CD14-positive monocyte (primary cell): ENCODE results near the gene CAMK1G. TPM values are rescaled to one million over a fixed set of nuclear protein-coding genes. Genes with fewer than 3 reads are reported as not detected.

ENCODE experiments used
- DNase-seq, 3 donors: peaks; one replicate each; pipeline ENCODE4 v3.0.0-alpha.2; 2011 to 2022
- H2AFZ ChIP-seq: 2 replicates; pipeline ENCODE4 v1.6.0; 2012; ENCODE audit warnings: mild to moderate bottlenecking, low read depth, low read length, inconsistent platforms; ENCODE audit not compliant: insufficient read depth, poor library complexity, severe bottlenecking
- H3K27ac ChIP-seq, 2 donors: 1 replicate in 1 of 2; 2 replicates in 1 of 2; pipeline ENCODE4 v1.5.1; 2012 to 2013; ENCODE audit warnings: low read length in 2 of 2, control low read depth in 1 of 2, inconsistent platforms in 1 of 2, low read depth in 1 of 2, mild to moderate bottlenecking in 1 of 2
- H3K27me3 ChIP-seq, 2 donors: one replicate each; pipeline versions ENCODE4 v1.6.0 to v1.6.1; 2011 to 2013; ENCODE audit warnings: low read length in 2 of 2; ENCODE audit not compliant: control insufficient read depth in 2 of 2, insufficient read depth in 2 of 2
- H3K36me3 ChIP-seq, 2 donors: replicated peaks in 1 of 2; 1 replicate in 1 of 2; 2 replicates in 1 of 2; pipeline versions ENCODE4 v1.5.1 to v1.6.1; 2012 to 2013; ENCODE audit warnings: low read length in 2 of 2, control low read depth in 1 of 2, inconsistent platforms in 1 of 2, mild to moderate bottlenecking in 1 of 2; ENCODE audit not compliant: insufficient read depth in 2 of 2, control insufficient read depth in 1 of 2
- H3K4me1 ChIP-seq, 2 donors: 1 replicate in 1 of 2; 2 replicates in 1 of 2; pipeline versions ENCODE4 v1.5.1 to v1.6.1; 2012 to 2013; ENCODE audit warnings: low read length in 2 of 2, control low read depth in 1 of 2, inconsistent platforms in 1 of 2, mild to moderate bottlenecking in 1 of 2, moderate library complexity in 1 of 2; ENCODE audit not compliant: insufficient read depth in 2 of 2, control insufficient read depth in 1 of 2
- H3K4me2 ChIP-seq: replicated peaks from 2 replicates; pipeline ENCODE3; 2012; ENCODE audit warnings: low read length, moderate library complexity, mild to moderate bottlenecking; ENCODE audit not compliant: poor library complexity, severe bottlenecking; ENCODE audit errors: extremely low read depth
- H3K4me3 ChIP-seq, 3 experiments: fragments of 200-600 bp in 1 of 3; sonication (generic) in 1 of 3; replicated peaks in 1 of 3; 1 replicate in 2 of 3; 2 replicates in 1 of 3; pipeline ENCODE4 v1.5.1; 2011 to 2013; ENCODE audit warnings: low read length in 3 of 3, mild to moderate bottlenecking in 3 of 3, control low read depth in 2 of 3, low read depth in 2 of 3, inconsistent platforms in 1 of 3, moderate library complexity in 1 of 3
- H3K79me2 ChIP-seq: 2 replicates; pipeline ENCODE4 v1.6.0; 2012; ENCODE audit warnings: mild to moderate bottlenecking, control low read depth, inconsistent platforms, low read length, moderate library complexity; ENCODE audit not compliant: insufficient read depth
- H3K9ac ChIP-seq: 2 replicates; pipeline ENCODE4 v1.6.0; 2017; ENCODE audit warnings: low read length, mild to moderate bottlenecking; ENCODE audit not compliant: insufficient read depth, poor library complexity, severe bottlenecking
- H3K9me3 ChIP-seq, 2 donors: replicated peaks in 1 of 2; 1 replicate in 1 of 2; 2 replicates in 1 of 2; pipeline versions ENCODE4 v1.5.1 to v1.6.1; 2012 to 2013; ENCODE audit warnings: low read length in 2 of 2, control low read depth in 1 of 2; ENCODE audit not compliant: control insufficient read depth in 1 of 2, insufficient read depth in 1 of 2
- H4K20me1 ChIP-seq: 2 replicates; pipeline ENCODE4 v1.6.0; 2012; ENCODE audit warnings: mild to moderate bottlenecking, low read length, control low read depth, moderate library complexity; ENCODE audit not compliant: insufficient read depth
- H3K27ac Mint-ChIP-seq, 7 donors: one replicate each; pipeline ENCODE4 v1.8.0; 2020; ENCODE audit warnings: mild to moderate bottlenecking in 7 of 7, mixed read lengths in 7 of 7, moderate library complexity in 6 of 7, inconsistent platforms in 2 of 7
- H3K27me3 Mint-ChIP-seq, 3 donors: one replicate each; pipeline ENCODE4 v1.8.0; 2021 to 2022; ENCODE audit warnings: low read depth in 3 of 3, mild to moderate bottlenecking in 3 of 3, mixed read lengths in 3 of 3, moderate library complexity in 3 of 3, inconsistent platforms in 1 of 3
- H3K36me3 Mint-ChIP-seq, 2 donors: one replicate each; pipeline ENCODE4 v1.8.0; 2020; ENCODE audit warnings: mixed read lengths in 2 of 2, inconsistent platforms in 1 of 2, mild to moderate bottlenecking in 1 of 2
- H3K4me1 Mint-ChIP-seq: one replicate; pipeline ENCODE4 v1.8.0; 2020; ENCODE audit warnings: mild to moderate bottlenecking, mixed read lengths
- H3K4me3 Mint-ChIP-seq, 2 donors: one replicate each; pipeline ENCODE4 v1.8.0; 2020; ENCODE audit warnings: mild to moderate bottlenecking in 2 of 2, mixed read lengths in 2 of 2, moderate library complexity in 1 of 2
- H3K9me3 Mint-ChIP-seq, 7 donors: one replicate each; pipeline ENCODE4 v1.8.0; 2020 to 2022; ENCODE audit warnings: mixed read lengths in 7 of 7, mild to moderate bottlenecking in 6 of 7, moderate library complexity in 6 of 7, inconsistent platforms in 2 of 7
- WGBS: methylation state at CpG from one replicate; pipeline ENCODE4 v1.1.5; 2013; ENCODE audit warnings: missing lambda C conversion rate; ENCODE audit not compliant: insufficient coverage; 5-methylcytosine and 5-hydroxymethylcytosine counted together
- intact Hi-C, 2 donors: fragments of 100-400 bp; cut with micrococcal nuclease; formaldehyde crosslinking; loops; one replicate each; pipeline versions ENCODE4 v1.15.0 to v1.15.1; 2023
- polyA plus RNA-seq, 3 donors: library from polyadenylated mRNA; depleted of rRNA in 1 of 3; unstranded in 2 of 3; stranded (reverse) in 1 of 3; fragments of 300-500 nt in 2 of 3; fragments of >200 nt in 1 of 3; fragmentation: Illumina TruSeq in 2 of 3; gene quantifications; 1 replicate in 2 of 3; 2 replicates in 1 of 3; pipeline ENCODE4 v1.2.3, GENCODE V29; 2012 to 2021
- TF ChIP-seq, protein P1 (sequence below): fragments of 200-600 bp; IDR thresholded peaks from one replicate; pipeline ENCODE4 v1.8.0; 2022; ENCODE audit warnings: antibody characterized with exemption, mild to moderate bottlenecking

CAMK1G gene
- polyA plus RNA-seq, 3 donors, result not detected

DNA sequence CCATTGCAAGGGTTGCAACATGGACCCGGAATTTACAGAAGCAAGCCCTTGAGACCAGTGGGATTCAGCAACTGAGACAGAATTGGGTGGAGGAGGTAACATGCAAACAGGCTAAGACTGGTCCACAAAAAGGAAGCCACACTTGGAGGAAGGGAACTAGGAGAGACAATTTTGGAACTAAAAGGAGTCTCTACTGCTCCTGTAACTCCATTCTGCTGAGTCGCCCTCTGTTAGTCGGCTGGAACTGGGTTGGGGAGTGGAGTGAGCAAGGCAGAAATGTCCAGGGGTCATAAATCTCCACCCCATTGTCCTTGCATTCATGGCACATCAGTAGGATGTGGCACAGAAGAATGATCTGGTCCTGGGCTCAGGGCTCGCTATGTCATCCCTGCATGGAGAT lies 63.6 kb downstream of the CAMK1G start:
- WGBS, result 90% methylated on average over 2 of the region's 4 CpGs
- H3K9ac ChIP-seq, result no peak overlapping the region
- peak overlapping the region in 1 of 2 donors; percentile 52 for H3K4me3 Mint-ChIP-seq
- no peak overlapping the region for H3K4me2 ChIP-seq
- intact Hi-C loops, result loop anchor here (5.0 kb wide), 1 partner anchor 45 kb away; no protein-coding TSS in a partner anchor
- no peaks in the 10 kb centered on the region for H4K20me1 ChIP-seq
- H2AFZ ChIP-seq, result no peak overlapping the region
- no peaks in the 10 kb centered on the region for H3K79me2 ChIP-seq
- H3K36me3 ChIP-seq, result no peaks in the 10 kb centered on the region
- TF ChIP-seq, protein P1, sequence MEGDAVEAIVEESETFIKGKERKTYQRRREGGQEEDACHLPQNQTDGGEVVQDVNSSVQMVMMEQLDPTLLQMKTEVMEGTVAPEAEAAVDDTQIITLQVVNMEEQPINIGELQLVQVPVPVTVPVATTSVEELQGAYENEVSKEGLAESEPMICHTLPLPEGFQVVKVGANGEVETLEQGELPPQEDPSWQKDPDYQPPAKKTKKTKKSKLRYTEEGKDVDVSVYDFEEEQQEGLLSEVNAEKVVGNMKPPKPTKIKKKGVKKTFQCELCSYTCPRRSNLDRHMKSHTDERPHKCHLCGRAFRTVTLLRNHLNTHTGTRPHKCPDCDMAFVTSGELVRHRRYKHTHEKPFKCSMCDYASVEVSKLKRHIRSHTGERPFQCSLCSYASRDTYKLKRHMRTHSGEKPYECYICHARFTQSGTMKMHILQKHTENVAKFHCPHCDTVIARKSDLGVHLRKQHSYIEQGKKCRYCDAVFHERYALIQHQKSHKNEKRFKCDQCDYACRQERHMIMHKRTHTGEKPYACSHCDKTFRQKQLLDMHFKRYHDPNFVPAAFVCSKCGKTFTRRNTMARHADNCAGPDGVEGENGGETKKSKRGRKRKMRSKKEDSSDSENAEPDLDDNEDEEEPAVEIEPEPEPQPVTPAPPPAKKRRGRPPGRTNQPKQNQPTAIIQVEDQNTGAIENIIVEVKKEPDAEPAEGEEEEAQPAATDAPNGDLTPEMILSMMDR, result no peak
- peaks cover 0 to 11% of the 10 kb centered on the region in 2 donors for H3K36me3 Mint-ChIP-seq
- H3K27ac ChIP-seq, result no peak overlapping the region
- peak in 2 of 3 donors; percentile 33 to 52 for DNase-seq
- peaks cover 61% of the 10 kb centered on the region for H3K4me1 Mint-ChIP-seq
- H3K27ac Mint-ChIP-seq, result peak overlapping the region in 6 of 7 donors; percentile 20 to 88 (median 56)
- H3K9me3 ChIP-seq, result no peaks in the 10 kb centered on the region
- H3K27me3 ChIP-seq, result peaks cover 3 to 11% of the 10 kb centered on the region in 2 donors
- no peak overlapping the region for H3K4me3 ChIP-seq
- H3K9me3 Mint-ChIP-seq, result peaks cover 0 to 2% (median 0%) of the 10 kb centered on the region in 7 donors
- H3K4me1 ChIP-seq, result peaks cover 54 to 55% of the 10 kb centered on the region in 2 donors
- H3K27me3 Mint-ChIP-seq, result peaks cover 19 to 32% (median 29%) of the 10 kb centered on the region in 3 donors

DNA sequence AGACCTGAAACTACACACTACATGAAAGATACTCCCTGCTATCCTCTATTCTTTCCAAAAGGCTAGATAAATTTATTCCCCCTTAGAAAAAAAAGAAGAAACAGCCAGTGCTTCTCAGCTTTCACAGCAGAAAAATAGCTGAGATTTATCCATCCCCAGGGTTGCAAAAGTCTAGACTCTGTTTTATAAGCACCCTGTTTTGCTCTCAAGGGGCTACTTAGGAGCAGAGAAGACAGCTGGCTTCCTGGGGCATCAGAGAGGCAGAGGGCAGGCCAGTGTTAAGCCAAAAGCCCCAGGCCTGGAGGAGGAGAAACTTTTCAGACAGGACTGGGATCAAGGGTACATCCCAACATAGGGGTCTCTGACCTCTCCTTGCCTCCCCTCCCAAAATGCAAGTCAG lies 64.8 kb downstream of the CAMK1G start:
- Mint-ChIP-seq H3K27ac (peak overlapping the region; percentile 74 to 89 (median 83)), H3K4me1 (peaks cover 70% of the 10 kb centered on the region)
- intact Hi-C loops, result loop anchor here (5.0 kb wide), 1 partner anchor 44 kb away; no protein-coding TSS in a partner anchor

More for the DNA sequence above, 64.8 kb downstream of the CAMK1G start:
- H4K20me1 ChIP-seq, result no peaks in the 10 kb centered on the region
- no peak overlapping the region for H3K4me3 ChIP-seq
- H3K4me2 ChIP-seq, result peak overlapping the region; percentile 59
- H3K9me3 ChIP-seq, result no peaks in the 10 kb centered on the region
- no peaks in the 10 kb centered on the region for H3K36me3 ChIP-seq
- H3K79me2 ChIP-seq, result no peaks in the 10 kb centered on the region
- DNase-seq, result no peak
- peaks cover 0 to 2% (median 0%) of the 10 kb centered on the region in 7 donors for H3K9me3 Mint-ChIP-seq
- peaks cover 0 to 11% of the 10 kb centered on the region in 2 donors for H3K36me3 Mint-ChIP-seq
- H3K9ac ChIP-seq, result no peak overlapping the region
- TF ChIP-seq, protein P1, result no peak
- H3K27me3 ChIP-seq, result peaks cover 3 to 22% of the 10 kb centered on the region in 2 donors
- no peak overlapping the region for H3K4me3 Mint-ChIP-seq
- peaks cover 60 to 66% of the 10 kb centered on the region in 2 donors for H3K4me1 ChIP-seq
- no peak overlapping the region for H3K27ac ChIP-seq
- peaks cover 29 to 35% (median 33%) of the 10 kb centered on the region in 3 donors for H3K27me3 Mint-ChIP-seq
- no peak overlapping the region for H2AFZ ChIP-seq
